GM21526 (cell line): ENCODE results near the gene ZNF516.
"Not testable (repeated sequence)": the region's sequence is repeated elsewhere in the genome, so short reads cannot be mapped to it uniquely, and the experiment has no call there.

ENCODE experiments used
- ATAC-seq: cut with Tn5 transposase; IDR thresholded peaks from one replicate; pipeline ENCODE4 v1.9.1; 2021; ENCODE audit warnings: moderate library complexity; ENCODE audit not compliant: unreplicated experiment, low FRiP score

Gene ZNF516

GRCh38 chr18:76495006-76495370 lies at the start of gene ZNF516:
Gene ZNF516, minus strand, starts transcription at chr18:76495242. Its CDS starts 52,188 bp downstream, at chr18:76443054.
- no peak for ATAC-seq

- ATAC-seq: no peak
Observed at GRCh38 chr18:76538846-76539245, 43.8 kb upstream of the ZNF516 start.

GRCh38 chr18:76537621-76538020 lies 42.6 kb upstream of the ZNF516 start:
- ATAC-seq: no peak

GRCh38 chr18:76536593-76536992 lies 41.6 kb upstream of the ZNF516 start:
- not testable (repeated sequence) for ATAC-seq

- ATAC-seq: no peak
Observed at GRCh38 chr18:76532875-76533274, 37.8 kb upstream of the ZNF516 start.

- ATAC-seq: no peak
Observed at GRCh38 chr18:76530846-76531245, 35.8 kb upstream of the ZNF516 start.

- no peak for ATAC-seq
Observed at GRCh38 chr18:76530391-76530790, 35.3 kb upstream of the ZNF516 start.

GRCh38 chr18:76529433-76529811 lies 34.4 kb upstream of the ZNF516 start:
- ATAC-seq: no peak

- no peak for ATAC-seq
Observed at GRCh38 chr18:76528477-76529432, 33.7 kb upstream of the ZNF516 start.

GRCh38 chr18:76525911-76526310 lies 30.9 kb upstream of the ZNF516 start:
- ATAC-seq: no peak

- ATAC-seq: no peak
Observed at GRCh38 chr18:76524900-76525698, 30.1 kb upstream of the ZNF516 start.

- ATAC-seq: no peak
Observed at GRCh38 chr18:76524477-76524876, 29.4 kb upstream of the ZNF516 start.

- ATAC-seq: no peak
Observed at GRCh38 chr18:76522551-76522950, 27.5 kb upstream of the ZNF516 start.

- ATAC-seq: no peak
Observed at GRCh38 chr18:76522122-76522503, 27.1 kb upstream of the ZNF516 start.

- no peak for ATAC-seq
Observed at GRCh38 chr18:76521417-76522121, 26.5 kb upstream of the ZNF516 start.

- ATAC-seq: no peak
Observed at GRCh38 chr18:76518860-76519538, 24.0 kb upstream of the ZNF516 start.

GRCh38 chr18:76518123-76518859 lies 23.2 kb upstream of the ZNF516 start:
- ATAC-seq: no peak

- no peak for ATAC-seq
Observed at GRCh38 chr18:76515576-76515975, 20.5 kb upstream of the ZNF516 start.

- ATAC-seq: no peak
Observed at GRCh38 chr18:76514573-76514972, 19.5 kb upstream of the ZNF516 start.
